Loucy (cell line): ENCODE measurements around the gene OR51A4.

Source experiments
- H2AFZ ChIP-seq: fragments of 200-600 bp; sonication (generic); 2 replicates; pipeline ENCODE4 v1.6.0; 2016; ENCODE audit warnings: antibody characterized with exemption, mild to moderate bottlenecking, low read length, moderate library complexity
- H3F3A ChIP-seq: fragments of 200-600 bp; 2 replicates; pipeline ENCODE4 v1.6.0; 2016; ENCODE audit warnings: antibody characterized with exemption, low read depth, mild to moderate bottlenecking
- H3K27me3 ChIP-seq: fragments of 200-600 bp; sonication (generic); 2 replicates; pipeline ENCODE4 v1.6.1; 2014; ENCODE audit warnings: low read length, mild to moderate bottlenecking; ENCODE audit not compliant: insufficient read depth, poor library complexity, severe bottlenecking
- H3K36me3 ChIP-seq: fragments of 200-600 bp; sonication (generic); 2 replicates; pipeline ENCODE4 v1.6.1; 2016; ENCODE audit warnings: low read length; ENCODE audit not compliant: insufficient read depth
- H3K4me1 ChIP-seq: fragments of 200-600 bp; sonication (generic); 2 replicates; pipeline ENCODE4 v1.5.1; 2014; ENCODE audit warnings: low read length, mild to moderate bottlenecking; ENCODE audit not compliant: insufficient read depth, poor library complexity, severe bottlenecking
- H3K4me2 ChIP-seq: fragments of 200-600 bp; sonication (generic); 2 replicates; pipeline ENCODE4 v1.6.0; 2014; ENCODE audit warnings: antibody characterized with exemption, low read length, low read depth, mild to moderate bottlenecking; ENCODE audit not compliant: poor library complexity, severe bottlenecking
- H3K4me3 ChIP-seq: fragments of 200-600 bp; sonication (generic); 2 replicates; pipeline ENCODE4 v1.5.1; 2014; ENCODE audit warnings: low read length, mild to moderate bottlenecking, mixed read lengths; ENCODE audit not compliant: poor library complexity, severe bottlenecking
- H3K79me2 ChIP-seq: fragments of 200-600 bp; sonication (generic); 2 replicates; pipeline ENCODE4 v1.6.1; 2014; ENCODE audit warnings: low read length; ENCODE audit not compliant: insufficient read depth
- H3K9ac ChIP-seq: fragments of 200-600 bp; sonication (generic); 2 replicates; pipeline ENCODE4 v1.6.0; 2014; ENCODE audit warnings: mild to moderate bottlenecking, low read depth, low read length, moderate library complexity; ENCODE audit not compliant: poor library complexity, severe bottlenecking
- H3K9me2 ChIP-seq: fragments of 200-600 bp; sonication (generic); replicated peaks from 2 replicates; pipeline ENCODE4 v1.6.1; 2016; ENCODE audit warnings: low read depth, low read length, mixed read lengths
- H3K9me3 ChIP-seq: fragments of 200-600 bp; sonication (generic); 2 replicates; pipeline ENCODE4 v1.6.1; 2014; ENCODE audit warnings: mild to moderate bottlenecking, antibody characterized with exemption, low read length, low read depth; ENCODE audit not compliant: insufficient read depth
- H4K20me1 ChIP-seq: fragments of 200-600 bp; sonication (generic); 2 replicates; pipeline ENCODE4 v1.6.0; 2014; ENCODE audit warnings: antibody characterized with exemption, low read length, mild to moderate bottlenecking; ENCODE audit not compliant: insufficient read depth, poor library complexity, severe bottlenecking
- CTCF ChIP-seq: fragments of 200-600 bp; sonication (generic); conservative IDR thresholded peaks from 2 replicates; pipeline ENCODE4 v1.5.1; 2014; ENCODE audit warnings: mild to moderate bottlenecking, antibody characterized with exemption, low read length
- EZH2phosphoT487 ChIP-seq: fragments of 200-600 bp; IDR thresholded peaks from 2 replicates; pipeline ENCODE4 v1.6.1; 2018; ENCODE audit warnings: antibody characterized with exemption, mild to moderate bottlenecking, moderate library complexity, borderline replicate concordance

OR51A4 gene

GRCh38 chr11:4947505-4947904 is at the start of gene OR51A4:
TSS of gene OR51A4 (minus strand) at chr11:4947605. CDS start at chr11:4947100, 505 bp downstream.
- H3F3A ChIP-seq: no peaks in the 10 kb centered on the region
- H4K20me1 ChIP-seq: no peaks in the 10 kb centered on the region
- no peak within 1 kb of the TSS for H3K4me2 ChIP-seq
- no peak within 1 kb of the TSS for H3K4me3 ChIP-seq
- no peaks in the 10 kb centered on the region for H3K27me3 ChIP-seq
- no peaks in the 10 kb centered on the region for H3K79me2 ChIP-seq
- H2AFZ ChIP-seq: no peak within 1 kb of the TSS
- no peaks in the 10 kb centered on the region for H3K9me3 ChIP-seq
- TF ChIP-seq EZH2phosphoT487 (no peak), CTCF (no peak)
- H3K4me1 ChIP-seq: no peaks in the 10 kb centered on the region
- H3K9me2 ChIP-seq: no peaks in the 10 kb centered on the region
- H3K36me3 ChIP-seq: no peaks in the 10 kb centered on the region
- H3K9ac ChIP-seq: no peak within 1 kb of the TSS

- Histone ChIP-seq H3K79me2 (no peaks in the 10 kb centered on the region), H3K9me2 (no peaks in the 10 kb centered on the region), H4K20me1 (no peaks in the 10 kb centered on the region), H3K4me2 (no peak within 1 kb of the TSS), H3F3A (no peaks in the 10 kb centered on the region), H3K4me1 (no peaks in the 10 kb centered on the region), H2AFZ (no peak within 1 kb of the TSS), H3K9ac (no peak within 1 kb of the TSS), H3K27me3 (no peaks in the 10 kb centered on the region), H3K9me3 (no peaks in the 10 kb centered on the region), H3K4me3 (no peak within 1 kb of the TSS), H3K36me3 (no peaks in the 10 kb centered on the region)
- no peak for TF ChIP-seq EZH2phosphoT487
- no peak for TF ChIP-seq CTCF
These were observed 47.1 kb upstream of the OR51A4 start, which contains the start of gene OR51L1 for GRCh38 chr11:4994551-4994950. TSS of gene OR51L1 (plus strand) at chr11:4994851. CDS start at chr11:4998983, 4,132 bp downstream.

- Histone ChIP-seq H2AFZ (no peak overlapping the region), H3F3A (no peaks in the 10 kb centered on the region), H3K27me3 (no peaks in the 10 kb centered on the region), H4K20me1 (no peaks in the 10 kb centered on the region), H3K9me3 (no peaks in the 10 kb centered on the region), H3K4me3 (no peak overlapping the region), H3K9me2 (no peaks in the 10 kb centered on the region), H3K79me2 (no peaks in the 10 kb centered on the region), H3K9ac (no peak overlapping the region), H3K36me3 (no peaks in the 10 kb centered on the region), H3K4me1 (no peaks in the 10 kb centered on the region), H3K4me2 (no peak overlapping the region)
- peak; percentile 44 for TF ChIP-seq CTCF
- no peak for TF ChIP-seq EZH2phosphoT487
These were observed 43.7 kb upstream of the OR51A4 start for GRCh38 chr11:4991060-4991459.
